Frontal cortex (tissue), 4 donors: ENCODE results near the gene CACNG7. TPM values are rescaled to one million over a fixed set of nuclear protein-coding genes. Genes with fewer than 3 reads are reported as not detected.

ENCODE experiments used
- DNase-seq, 2 donors: peaks; one replicate each; pipeline ENCODE4 v3.0.0; 2012; ENCODE audit warnings: low spot score in 2 of 2
- FAIRE-seq: peaks from 2 replicates; lab custom pipeline; 2012; peaks lifted over from hg19 to GRCh38; lab: Jason Lieb, UNC
- total RNA-seq: library from RNA; depleted of rRNA; stranded (reverse); fragments of >200 nt; gene quantifications from one replicate; pipeline ENCODE4 v1.2.3, GENCODE V29; 2014
- donor health status: control.
- donor health status: control.
- donor health status: control.

The CACNG7 gene
- total RNA-seq, 1 donor from 2014 or later = 4.9 TPM

DNA sequence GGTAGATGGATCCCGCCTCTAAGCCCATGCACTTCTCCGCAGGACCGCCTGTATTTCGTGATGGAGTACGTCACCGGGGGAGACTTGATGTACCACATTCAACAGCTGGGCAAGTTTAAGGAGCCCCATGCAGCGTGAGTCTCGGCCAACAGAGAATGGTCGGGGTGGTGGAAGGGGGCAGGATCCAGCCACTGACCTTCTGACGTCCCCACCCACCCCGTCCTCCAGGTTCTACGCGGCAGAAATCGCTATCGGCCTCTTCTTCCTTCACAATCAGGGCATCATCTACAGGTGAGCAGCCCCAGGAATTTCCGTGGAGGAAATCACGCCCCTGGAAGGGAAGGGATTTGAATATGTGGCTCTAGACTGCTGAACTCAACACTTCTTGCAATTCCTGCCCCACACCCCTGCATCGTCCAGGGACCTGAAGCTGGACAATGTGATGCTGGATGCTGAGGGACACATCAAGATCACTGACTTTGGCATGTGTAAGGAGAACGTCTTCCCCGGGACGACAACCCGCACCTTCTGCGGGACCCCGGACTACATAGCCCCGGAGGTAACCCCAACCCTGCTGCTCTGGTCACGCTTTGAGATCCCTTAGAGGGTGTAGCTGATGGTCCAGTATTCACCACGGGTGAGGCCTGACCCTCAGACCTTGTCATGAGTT, 8.8 kb upstream of the CACNG7 start:
- FAIRE-seq = no peak
- DNase-seq = no peak

DNA sequence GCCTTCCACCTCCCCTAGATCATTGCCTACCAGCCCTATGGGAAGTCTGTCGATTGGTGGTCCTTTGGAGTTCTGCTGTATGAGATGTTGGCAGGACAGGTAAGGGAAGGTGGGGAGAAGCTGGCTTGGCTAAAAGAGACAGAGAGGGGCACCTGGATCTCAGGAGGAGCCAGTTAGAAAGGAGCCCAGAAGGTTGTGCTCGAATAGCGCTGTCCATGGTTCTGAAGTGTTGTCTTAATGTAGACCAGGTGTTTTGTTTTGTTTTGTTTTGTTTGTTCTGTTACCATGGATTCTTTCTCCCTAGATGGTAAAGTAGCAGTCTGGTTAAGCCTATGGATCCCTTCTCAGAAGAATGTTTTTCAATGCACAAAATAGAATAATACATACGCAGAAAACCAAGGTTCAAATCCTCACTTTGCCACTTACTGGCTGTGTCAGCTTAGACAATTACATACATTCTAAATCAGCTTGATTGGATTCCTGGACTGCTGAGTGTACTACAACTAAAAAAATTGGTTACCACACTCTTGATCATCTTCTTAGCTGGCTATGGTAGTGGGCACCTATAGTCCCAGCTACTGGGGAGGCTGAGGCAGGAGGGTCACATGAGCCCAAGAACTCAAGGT, 5.9 kb upstream of the CACNG7 start:
- FAIRE-seq (no peak), DNase-seq (no peak)

DNA sequence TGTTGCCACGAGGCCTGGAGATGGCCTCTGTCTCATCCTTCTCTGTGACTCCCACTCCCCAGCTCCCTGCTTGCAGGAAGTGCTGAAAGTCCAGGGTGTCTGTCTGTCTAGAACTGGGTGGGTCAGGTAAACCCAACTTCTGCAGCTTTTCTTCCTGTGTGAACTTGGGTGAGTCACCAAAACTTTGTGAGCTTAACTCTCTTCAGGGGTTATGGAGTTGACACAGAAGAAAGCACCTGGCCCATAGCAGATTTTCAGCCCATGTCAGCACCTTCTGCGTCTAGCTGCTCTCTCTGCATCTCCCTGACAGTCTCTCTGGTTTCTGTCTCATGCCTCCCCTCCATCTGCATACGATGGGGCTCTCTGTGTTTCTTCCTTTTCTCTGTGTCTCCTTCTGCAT, 4.2 kb upstream of the CACNG7 start:
- FAIRE-seq (no peak), DNase-seq (no peak)

DNA sequence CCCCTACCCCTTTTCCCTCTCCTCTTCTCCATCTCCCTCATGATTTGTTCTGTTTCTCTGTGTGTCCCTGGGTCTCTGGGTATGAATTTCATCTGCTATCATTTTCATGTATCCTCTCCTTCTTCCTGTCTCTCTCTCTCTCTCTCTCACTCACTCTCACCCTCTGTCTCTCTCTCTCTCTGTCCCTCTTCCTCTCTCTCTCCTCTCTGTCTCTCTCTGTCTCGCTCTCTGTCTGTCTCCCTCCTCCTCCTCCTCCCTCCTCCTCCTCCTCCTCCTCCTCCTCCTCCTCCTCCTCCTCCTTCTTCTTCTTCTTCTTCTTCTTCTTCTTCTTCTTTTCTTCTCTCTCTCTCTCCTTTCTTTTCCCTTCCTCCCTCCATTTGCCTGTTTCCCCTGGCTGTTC, 3.3 kb upstream of the CACNG7 start:
- DNase-seq = no peak
- no peak for FAIRE-seq

DNA sequence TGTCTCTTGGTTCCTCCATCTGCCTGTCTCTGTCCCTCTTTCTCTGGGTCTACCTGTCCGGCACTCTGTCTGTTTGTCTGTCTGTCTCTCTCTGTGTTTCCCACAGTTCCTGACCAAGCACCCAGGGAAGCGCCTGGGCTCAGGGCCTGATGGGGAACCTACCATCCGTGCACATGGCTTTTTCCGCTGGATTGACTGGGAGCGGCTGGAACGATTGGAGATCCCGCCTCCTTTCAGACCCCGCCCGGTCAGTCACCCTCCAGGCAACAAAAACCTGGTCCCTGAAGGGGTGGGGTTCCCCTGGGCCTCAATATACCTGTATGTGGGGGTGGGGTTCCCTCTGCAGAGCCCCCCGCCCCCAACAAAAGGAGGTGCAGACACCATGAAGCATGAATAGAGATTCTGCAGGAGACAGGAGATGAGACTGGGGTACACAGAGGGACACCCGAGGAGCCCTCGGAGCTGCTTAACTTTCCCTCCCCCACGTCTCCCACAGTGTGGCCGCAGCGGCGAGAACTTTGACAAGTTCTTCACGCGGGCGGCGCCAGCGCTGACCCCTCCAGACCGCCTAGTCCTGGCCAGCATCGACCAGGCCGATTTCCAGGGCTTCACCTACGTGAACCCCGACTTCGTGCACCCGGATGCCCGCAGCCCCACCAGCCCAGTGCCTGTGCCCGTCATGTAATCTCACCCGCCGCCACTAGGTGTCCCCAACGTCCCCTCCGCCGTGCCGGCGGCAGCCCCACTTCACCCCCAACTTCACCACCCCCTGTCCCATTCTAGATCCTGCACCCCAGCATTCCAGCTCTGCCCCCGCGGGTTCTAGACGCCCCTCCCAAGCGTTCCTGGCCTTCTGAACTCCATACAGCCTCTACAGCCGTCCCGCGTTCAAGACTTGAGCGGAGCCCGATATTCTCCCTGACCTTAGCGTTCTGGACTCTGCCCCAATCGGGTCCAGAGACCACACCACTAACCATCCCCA, 2.6 kb upstream of the CACNG7 start:
- peak; percentile 74 to 79 for DNase-seq
- FAIRE-seq = no peak

DNA sequence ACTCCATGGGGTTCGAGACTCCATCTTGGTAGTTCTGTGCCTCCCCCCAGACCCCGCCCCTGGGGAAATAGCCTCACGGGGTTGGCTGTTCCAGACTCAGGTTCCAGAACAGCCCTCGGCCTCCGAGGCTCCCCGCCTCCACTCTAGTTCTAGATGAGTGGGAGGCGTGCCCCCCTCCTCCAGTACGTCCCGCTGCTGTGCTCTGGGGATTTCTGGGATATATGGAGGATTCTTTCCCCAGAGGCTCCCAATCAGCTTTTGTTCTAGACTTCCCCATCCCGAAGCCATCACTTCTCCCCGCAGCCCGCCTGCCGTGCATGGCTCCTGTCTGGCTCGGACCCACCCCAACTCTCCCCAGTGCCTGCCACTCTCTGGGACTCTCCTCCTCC, 1.9 kb upstream of the CACNG7 start:
- DNase-seq = no peak
- no peak for FAIRE-seq

DNA sequence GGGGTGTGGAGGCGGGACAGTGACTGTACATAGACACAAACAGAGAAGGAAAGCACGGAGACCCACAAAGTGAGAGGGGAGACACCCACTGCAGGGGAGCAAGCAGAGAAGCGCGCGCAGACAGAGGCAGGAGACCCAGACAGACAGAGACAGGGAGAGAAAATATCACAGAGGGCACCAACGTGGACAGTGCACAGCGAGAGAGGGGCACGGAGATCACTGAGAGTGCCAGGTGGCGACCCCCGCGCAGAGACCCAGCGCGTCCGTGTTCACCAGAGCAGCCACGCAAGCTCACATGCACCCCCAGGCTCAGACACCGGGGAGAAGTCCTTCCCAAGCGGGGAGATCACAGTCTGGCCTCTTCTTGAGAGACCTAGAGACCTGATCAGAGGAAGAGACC, 1.4 kb upstream of the CACNG7 start:
- FAIRE-seq (no peak), DNase-seq (no peak)

DNA sequence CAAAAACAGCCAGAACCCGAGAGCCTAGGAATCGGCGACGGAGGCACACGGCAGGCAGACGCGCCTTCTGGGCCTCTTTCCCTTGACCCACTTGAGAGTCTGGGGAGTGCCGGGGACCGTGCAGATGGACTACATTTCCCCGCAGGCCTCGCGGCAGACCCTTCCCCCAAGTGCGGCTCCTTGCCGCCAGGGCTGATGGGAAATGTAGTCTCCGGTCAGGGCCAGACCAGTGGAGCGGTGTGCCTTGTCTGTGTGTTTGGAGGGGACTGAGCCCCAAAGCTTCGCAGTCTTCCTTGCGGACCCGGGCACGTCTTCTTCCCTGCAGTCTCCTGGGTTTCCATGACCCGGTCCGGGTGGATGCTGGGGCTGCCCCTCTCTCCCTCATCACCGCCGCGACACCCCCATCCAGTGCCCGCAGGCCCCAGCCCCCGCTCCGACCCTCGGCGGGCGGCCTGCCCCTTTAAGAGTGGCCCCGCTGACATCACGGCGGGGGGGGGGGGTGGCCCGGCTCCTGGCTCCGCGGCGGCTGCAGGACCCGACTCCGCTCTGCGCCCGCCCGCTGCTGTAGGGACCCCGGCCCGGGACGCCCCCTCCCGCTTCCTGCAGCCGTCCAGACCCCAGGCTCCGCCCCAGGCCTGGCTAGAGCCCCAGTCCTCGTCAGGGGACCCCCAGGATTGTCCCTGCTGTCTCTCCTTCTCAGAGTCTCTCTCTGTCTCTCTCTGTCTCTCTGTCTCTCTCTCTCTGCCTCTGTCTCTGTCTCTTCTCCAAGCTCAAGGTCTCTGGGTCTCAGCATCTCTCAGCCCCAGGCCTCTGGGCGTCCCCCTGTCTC, 758 bp upstream of the CACNG7 start:
- peak; percentile 82 to 94 for DNase-seq
- FAIRE-seq = no peak

DNA sequence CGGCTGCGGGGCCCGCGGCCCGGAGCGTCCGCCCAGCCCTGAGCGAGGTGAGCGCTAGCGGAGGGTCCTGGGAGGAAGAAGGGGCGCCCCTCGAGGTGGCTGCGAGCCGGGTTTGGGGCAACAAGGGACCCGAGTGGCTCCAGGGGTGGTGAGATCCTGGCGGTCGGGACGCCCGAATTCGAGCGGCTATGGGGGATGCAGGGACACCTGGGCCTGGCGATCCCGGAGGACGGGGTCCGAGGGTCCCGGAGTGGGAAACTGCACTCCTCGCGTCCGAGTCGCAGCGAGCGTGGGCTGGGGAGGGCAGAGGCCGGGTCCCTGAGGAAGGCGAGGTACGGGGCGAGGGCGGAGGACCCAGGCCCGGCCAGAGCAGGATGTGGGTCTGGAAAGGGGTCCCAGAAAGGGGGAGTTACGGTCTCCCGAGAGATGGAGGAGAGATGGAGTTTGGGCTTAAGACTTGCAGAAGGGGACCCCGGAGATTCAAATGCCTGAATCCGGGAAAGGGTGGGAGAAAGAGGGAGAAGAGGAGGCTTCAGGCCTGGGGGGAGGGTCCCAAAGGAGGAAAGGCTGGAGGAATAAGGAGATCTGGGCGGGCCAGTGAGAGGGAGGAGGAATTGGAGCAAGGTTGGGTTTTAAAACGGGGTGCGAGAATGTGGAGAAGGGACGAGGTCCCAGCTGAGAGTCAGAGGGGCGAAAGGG, 542 bp downstream of the CACNG7 start:
- FAIRE-seq = no peak
- no peak for DNase-seq

DNA sequence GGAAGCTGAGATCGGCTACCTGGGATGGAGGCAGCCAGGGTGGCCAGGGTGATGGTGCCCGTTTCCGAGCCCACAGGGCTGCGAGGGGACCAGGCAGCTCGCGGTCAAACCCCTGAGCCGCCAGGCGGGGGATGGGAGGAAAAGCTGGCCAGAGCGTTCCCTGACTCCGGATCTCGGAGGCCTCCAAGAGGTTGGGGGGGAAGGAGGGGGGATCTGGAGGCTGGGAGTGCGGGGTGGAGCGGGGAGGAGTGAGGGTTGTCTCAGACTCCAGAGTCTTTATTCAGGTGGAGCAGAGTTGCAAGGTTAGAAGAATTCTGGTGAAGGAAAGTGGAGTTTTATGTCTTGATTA, 1.1 kb downstream of the CACNG7 start:
- no peak for FAIRE-seq
- peak in 1 of 2 donors; percentile 28 for DNase-seq

DNA sequence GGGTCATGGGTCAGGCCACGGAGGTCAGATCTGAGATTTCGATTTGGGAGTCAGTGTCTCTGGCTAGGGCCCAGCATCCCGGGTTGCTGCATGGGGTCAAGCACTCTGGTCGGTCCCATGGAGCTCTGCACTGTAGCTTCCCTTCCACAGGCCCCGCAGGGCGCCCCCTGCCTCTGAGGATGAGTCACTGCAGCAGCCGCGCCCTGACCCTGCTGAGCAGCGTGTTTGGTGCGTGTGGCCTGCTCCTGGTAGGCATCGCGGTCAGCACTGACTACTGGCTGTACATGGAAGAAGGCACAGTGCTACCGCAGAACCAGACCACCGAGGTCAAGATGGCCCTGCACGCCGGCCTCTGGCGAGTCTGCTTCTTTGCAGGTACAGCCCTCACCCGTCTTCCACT, 3.6 kb downstream of the CACNG7 start:
- FAIRE-seq (no peak), DNase-seq (no peak)

DNA sequence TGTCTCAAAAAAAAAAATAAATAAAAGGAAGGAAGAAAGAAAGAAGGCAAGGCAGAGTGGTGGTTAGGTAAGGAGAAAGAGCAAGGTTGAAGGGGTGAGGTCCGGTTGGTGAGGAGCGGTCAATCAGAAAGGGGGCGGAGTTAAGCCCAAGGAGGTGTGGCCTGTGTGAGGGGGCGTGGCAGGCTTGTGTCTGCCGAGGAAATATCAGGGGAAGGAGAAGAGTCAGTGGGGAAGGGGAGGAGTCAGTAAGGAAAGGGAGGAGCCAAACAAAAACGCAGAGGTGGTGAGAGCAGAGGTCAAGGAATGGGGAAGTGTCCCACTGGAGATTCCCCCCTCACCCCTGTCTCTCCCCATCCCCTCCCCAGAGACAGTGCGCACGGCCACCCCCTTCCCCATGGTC, 5.9 kb downstream of the CACNG7 start:
- FAIRE-seq (no peak), DNase-seq (no peak)

DNA sequence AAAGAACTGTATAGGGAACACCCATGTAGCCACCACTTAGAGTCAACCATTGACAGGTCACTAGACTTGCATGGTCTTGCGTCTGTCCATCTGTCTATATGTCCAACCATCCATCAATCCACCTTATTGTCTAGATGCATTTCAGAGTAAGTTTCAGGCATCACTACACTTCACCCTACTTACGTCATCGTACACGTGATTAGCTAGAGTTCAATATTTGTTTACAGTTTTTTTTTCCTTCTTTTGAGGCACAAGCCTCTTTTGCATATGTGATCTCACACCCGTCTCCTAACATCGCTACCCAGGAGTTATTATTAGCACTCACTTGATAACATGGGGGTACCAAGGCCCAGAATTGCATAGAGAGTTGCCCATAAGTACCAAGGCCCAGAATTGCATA, 6.9 kb downstream of the CACNG7 start:
- no peak for FAIRE-seq

DNA sequence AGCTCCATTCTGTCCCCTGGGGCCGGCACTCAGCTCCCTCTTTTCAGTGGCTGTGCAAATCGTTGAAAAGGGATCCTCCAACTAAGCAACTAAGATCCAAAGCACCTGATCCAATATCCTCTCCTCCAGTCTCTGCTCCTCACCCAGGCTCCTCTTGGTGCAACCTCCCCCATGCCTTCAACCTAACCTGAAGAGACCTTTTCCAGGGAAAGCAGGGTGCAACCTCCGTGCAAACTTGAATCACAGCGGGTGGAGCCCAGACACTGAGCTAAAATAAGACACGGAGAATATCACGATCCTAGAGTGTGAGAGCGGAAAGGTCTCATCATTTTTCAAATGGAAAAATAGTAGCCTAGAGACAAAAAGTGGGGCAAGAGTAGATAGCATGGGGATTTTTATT, 8.3 kb downstream of the CACNG7 start:
- FAIRE-seq (no peak), DNase-seq (no peak)

More for the DNA sequence above, 6.9 kb downstream of the CACNG7 start:
- no peak for DNase-seq

DNA sequence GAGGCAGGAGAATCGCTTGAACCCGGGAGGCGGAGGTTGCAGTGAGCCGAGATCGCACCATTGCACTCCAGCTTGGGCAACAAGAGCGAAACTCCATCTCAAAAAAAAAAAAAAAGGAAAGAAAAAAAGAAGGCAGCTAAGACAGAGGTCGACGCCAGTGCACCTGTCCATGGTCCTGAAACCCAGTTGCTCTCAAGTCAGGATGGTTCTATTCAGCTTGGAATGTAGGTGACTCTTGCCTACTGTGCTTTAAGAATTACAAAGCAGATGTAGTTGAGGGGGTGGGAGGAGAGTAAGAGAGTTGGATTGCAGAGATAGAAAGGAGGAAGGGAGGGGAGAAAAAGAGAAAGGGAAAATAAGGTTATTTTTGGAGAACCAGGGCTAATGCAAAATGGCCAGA, 18.7 kb downstream of the CACNG7 start:
- no peak for FAIRE-seq
- DNase-seq = no peak

DNA sequence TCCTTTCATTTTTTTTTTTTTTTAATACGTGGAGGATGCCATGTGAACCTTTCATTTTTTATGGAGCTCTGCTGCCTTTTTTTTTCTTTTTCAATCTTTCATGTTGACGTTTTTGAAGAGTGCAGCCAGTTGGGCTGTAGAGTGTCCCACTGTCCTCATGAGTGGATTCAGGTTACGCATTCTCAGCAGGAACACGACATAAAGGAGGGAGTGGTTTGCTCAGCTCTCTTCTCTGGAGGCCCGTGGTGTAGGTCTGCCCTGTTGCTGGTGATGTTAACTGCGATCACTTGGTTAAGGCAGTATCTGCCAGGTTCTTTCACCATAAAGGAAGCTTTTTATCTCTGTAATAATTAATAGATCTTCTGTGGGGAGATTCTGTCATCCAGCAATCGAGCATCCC, 27.0 kb downstream of the CACNG7 start:
- DNase-seq = no peak
- FAIRE-seq = no peak

DNA sequence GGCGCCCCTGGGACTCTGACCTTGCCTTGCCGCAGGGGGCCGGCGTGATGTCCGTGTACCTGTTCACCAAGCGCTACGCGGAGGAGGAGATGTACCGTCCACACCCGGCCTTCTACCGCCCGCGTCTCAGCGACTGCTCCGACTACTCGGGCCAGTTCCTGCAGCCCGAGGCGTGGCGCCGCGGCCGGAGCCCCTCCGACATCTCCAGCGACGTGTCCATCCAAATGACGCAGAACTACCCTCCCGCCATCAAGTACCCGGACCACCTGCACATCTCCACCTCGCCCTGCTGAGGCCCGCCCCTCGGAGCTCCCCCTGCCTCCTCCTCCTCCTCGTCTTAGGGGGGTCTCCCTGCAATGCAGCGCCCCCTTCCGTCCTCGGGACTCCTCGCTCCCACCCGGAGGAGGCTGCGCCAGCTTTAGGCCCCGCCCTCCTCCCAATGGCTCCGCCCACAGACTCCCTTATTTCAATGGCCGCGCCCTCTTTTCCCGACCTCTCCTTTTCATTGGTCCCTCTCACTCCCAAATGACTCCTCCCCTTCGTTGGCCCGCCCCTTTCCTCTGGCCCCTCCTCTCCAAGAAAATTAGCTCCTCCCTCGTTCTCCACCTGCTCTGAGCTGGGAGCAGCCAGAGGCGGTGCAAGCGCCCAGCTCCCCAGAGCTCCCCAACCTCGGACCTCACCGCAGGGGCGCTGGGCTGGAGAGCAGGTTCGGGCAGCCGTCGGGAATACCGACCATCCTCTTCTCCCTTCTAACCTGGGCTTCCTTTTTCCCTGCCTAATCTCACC, 33.1 kb downstream of the CACNG7 start:
- FAIRE-seq (no peak), DNase-seq (no peak)

DNA sequence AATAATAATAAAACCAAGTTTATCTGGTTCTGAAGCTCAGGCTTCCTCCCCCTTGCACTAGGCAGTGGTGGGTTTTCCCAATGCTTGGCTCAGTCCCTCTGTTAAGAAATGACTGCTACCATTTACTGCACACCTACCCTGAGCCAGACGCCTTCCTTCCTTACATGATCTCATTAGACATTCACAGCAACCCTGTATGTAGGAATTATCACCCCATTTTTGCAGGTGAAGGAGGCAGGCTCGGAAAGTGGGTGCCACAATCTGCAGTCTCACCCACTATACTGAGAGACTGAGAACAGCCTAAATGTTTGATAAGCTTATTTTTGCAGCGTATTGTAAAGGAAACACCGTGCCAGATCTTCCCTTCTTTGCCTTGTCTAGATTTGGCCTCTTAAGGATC, 35.3 kb downstream of the CACNG7 start:
- DNase-seq (no peak), FAIRE-seq (no peak)

DNA sequence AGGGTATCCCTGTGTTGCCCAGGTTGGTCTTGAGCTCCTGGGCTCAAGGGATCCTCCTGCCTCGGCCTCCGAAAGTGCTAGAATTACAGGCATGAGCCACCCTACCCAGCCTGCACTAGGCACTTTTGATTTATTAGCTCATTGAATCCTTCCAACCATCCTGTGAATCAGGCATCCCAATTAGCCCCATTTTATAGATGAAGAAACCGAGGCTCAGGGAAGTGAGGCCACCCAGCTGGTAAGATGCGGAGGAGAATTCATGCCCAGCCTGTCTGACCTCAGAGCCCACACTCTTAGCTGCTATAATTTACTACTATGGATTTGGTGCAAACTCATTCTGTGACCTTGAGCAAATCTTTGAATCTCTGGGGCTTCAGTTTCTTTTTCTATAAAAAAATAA, 35.9 kb downstream of the CACNG7 start:
- FAIRE-seq = no peak
- no peak for DNase-seq
